Breast epithelium (tissue), 4 donors: ENCODE measurements around the gene CDK5RAP2. TPM values are rescaled to one million over a fixed set of nuclear protein-coding genes. Genes with fewer than 3 reads are reported as not detected.
A peak's percentile ranks its signal among the peaks of the same experiment; 100 is the strongest.

ENCODE experiments used
- DNase-seq, 2 donors: peaks; one replicate each; pipeline ENCODE4 v3.0.0-alpha.2; 2019; ENCODE audit warnings: low spot score in 2 of 2
- H3K27ac ChIP-seq, 2 donors: fragments of 200-600 bp; sonication (generic) in 1 of 2; one replicate each; pipeline ENCODE4 v1.5.1; 2016 to 2019; ENCODE audit warnings: mild to moderate bottlenecking in 1 of 2
- H3K27me3 ChIP-seq, 2 donors: fragments of 200-600 bp; sonication (generic) in 1 of 2; one replicate each; pipeline versions ENCODE4 v1.5.1 to v1.6.0; 2017 to 2019; ENCODE audit warnings: control low read depth in 1 of 2, mild to moderate bottlenecking in 1 of 2
- H3K36me3 ChIP-seq: fragments of 200-600 bp; one replicate; pipeline ENCODE4 v1.5.1; 2019
- H3K4me1 ChIP-seq, 2 donors: fragments of 200-600 bp; sonication (generic); one replicate each; pipeline ENCODE4 v1.5.1; 2016 to 2019; ENCODE audit warnings: control low read depth in 1 of 2
- H3K4me3 ChIP-seq, 3 donors: fragments of 200-600 bp; sonication (generic); 1 replicate in 2 of 3; 2 replicates in 1 of 3; pipeline ENCODE4 v1.5.1; 2016 to 2019; ENCODE audit warnings: mild to moderate bottlenecking in 3 of 3, moderate library complexity in 2 of 3
- H3K9me3 ChIP-seq, 2 donors: fragments of 200-600 bp; sonication (generic) in 1 of 2; one replicate each; pipeline ENCODE4 v1.5.1; 2016 to 2019; ENCODE audit warnings: control low read depth in 1 of 2
- POLR2A ChIP-seq: fragments of 450-650 bp; IDR thresholded peaks from one replicate; pipeline ENCODE4 v1.6.1; 2016; ENCODE audit warnings: antibody characterized with exemption, mild to moderate bottlenecking, moderate library complexity
- POLR2AphosphoS5 ChIP-seq, 3 donors: sonication (generic); formaldehyde crosslinking; IDR thresholded peaks; one replicate each; pipeline ENCODE4 v1.6.1; 2017; ENCODE audit warnings: antibody characterized with exemption in 3 of 3
- intact Hi-C: fragments of 100-400 bp; cut with DNase I; formaldehyde crosslinking; loops from one replicate; pipeline ENCODE4 v1.15.1; 2023; ENCODE audit warnings: low total_unique reads
- total RNA-seq, 3 donors: library from RNA; depleted of rRNA; stranded (reverse); fragments of >200 nt; gene quantifications; one replicate each; pipeline ENCODE4 v1.1.0, GENCODE V29; 2016
- TF ChIP-seq, protein P1 (sequence below), 3 donors: fragments of 450-650 bp; IDR thresholded peaks; one replicate each; pipeline ENCODE4 v1.5.1; 2016 to 2017; ENCODE audit warnings: antibody characterized with exemption in 3 of 3, mild to moderate bottlenecking in 3 of 3, moderate library complexity in 3 of 3

Gene CDK5RAP2
- total RNA-seq, 3 donors from 2014 or later, result 44.5 to 77.4 (median 60.6) TPM

- DNase-seq, result no peak
- Histone ChIP-seq H3K36me3 (no peaks in the 10 kb centered on the region), H3K9me3 (no peaks in the 10 kb centered on the region), H3K4me3 (no peak overlapping the region), H3K4me1 (no peaks in the 10 kb centered on the region), H3K27ac (no peak overlapping the region), H3K27me3 (no peaks in the 10 kb centered on the region)
- no peak for TF ChIP-seq POLR2AphosphoS5 (IDR thresholded peaks at IDR 0.05)
- TF ChIP-seq, protein P1, sequence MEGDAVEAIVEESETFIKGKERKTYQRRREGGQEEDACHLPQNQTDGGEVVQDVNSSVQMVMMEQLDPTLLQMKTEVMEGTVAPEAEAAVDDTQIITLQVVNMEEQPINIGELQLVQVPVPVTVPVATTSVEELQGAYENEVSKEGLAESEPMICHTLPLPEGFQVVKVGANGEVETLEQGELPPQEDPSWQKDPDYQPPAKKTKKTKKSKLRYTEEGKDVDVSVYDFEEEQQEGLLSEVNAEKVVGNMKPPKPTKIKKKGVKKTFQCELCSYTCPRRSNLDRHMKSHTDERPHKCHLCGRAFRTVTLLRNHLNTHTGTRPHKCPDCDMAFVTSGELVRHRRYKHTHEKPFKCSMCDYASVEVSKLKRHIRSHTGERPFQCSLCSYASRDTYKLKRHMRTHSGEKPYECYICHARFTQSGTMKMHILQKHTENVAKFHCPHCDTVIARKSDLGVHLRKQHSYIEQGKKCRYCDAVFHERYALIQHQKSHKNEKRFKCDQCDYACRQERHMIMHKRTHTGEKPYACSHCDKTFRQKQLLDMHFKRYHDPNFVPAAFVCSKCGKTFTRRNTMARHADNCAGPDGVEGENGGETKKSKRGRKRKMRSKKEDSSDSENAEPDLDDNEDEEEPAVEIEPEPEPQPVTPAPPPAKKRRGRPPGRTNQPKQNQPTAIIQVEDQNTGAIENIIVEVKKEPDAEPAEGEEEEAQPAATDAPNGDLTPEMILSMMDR (IDR thresholded peaks at IDR 0.05), result no peak
- TF ChIP-seq POLR2A, result no peak
- intact Hi-C loops, result no loop called here
Observed at GRCh38 chr9:120485788-120486187, 94.2 kb downstream of the CDK5RAP2 start.

GRCh38 chr9:120484162-120484561 lies 95.8 kb downstream of the CDK5RAP2 start:
- no peak overlapping the region for H3K27ac ChIP-seq
- H3K4me3 ChIP-seq, result no peak overlapping the region
- intact Hi-C loops, result no loop called here
- H3K36me3 ChIP-seq, result no peaks in the 10 kb centered on the region
- H3K27me3 ChIP-seq, result no peaks in the 10 kb centered on the region
- no peak for DNase-seq
- H3K9me3 ChIP-seq, result no peaks in the 10 kb centered on the region
- TF ChIP-seq POLR2AphosphoS5 (IDR thresholded peaks at IDR 0.05) (no peak), POLR2A (no peak)
- TF ChIP-seq, protein P1 (IDR thresholded peaks at IDR 0.05), result no peak
- peaks cover 0 to 3% of the 10 kb centered on the region in 2 donors for H3K4me1 ChIP-seq

GRCh38 chr9:120482424-120483186 lies 97.4 kb downstream of the CDK5RAP2 start:
- no peaks in the 10 kb centered on the region for H3K9me3 ChIP-seq
- no peak for DNase-seq
- H3K27ac ChIP-seq, result no peak overlapping the region
- no peaks in the 10 kb centered on the region for H3K27me3 ChIP-seq
- no peak for TF ChIP-seq POLR2AphosphoS5 (IDR thresholded peaks at IDR 0.05)
- TF ChIP-seq POLR2A, result no peak
- TF ChIP-seq, protein P1 (IDR thresholded peaks at IDR 0.05), result no peak
- H3K4me1 ChIP-seq, result peaks cover 0 to 8% of the 10 kb centered on the region in 2 donors
- H3K36me3 ChIP-seq, result no peaks in the 10 kb centered on the region
- H3K4me3 ChIP-seq, result no peak overlapping the region
- intact Hi-C loops, result no loop called here

- no peak for TF ChIP-seq POLR2AphosphoS5 (IDR thresholded peaks at IDR 0.05)
- TF ChIP-seq, protein P1 (IDR thresholded peaks at IDR 0.05), result no peak
- TF ChIP-seq POLR2A, result no peak
- DNase-seq, result no peak
- Histone ChIP-seq H3K9me3 (no peaks in the 10 kb centered on the region), H3K36me3 (no peaks in the 10 kb centered on the region), H3K4me1 (peaks cover 0 to 14% of the 10 kb centered on the region in 2 donors), H3K4me3 (no peak overlapping the region), H3K27me3 (no peaks in the 10 kb centered on the region), H3K27ac (no peak overlapping the region)
- intact Hi-C loops, result no loop called here
Observed at GRCh38 chr9:120481846-120482245, 98.1 kb downstream of the CDK5RAP2 start.

DNA sequence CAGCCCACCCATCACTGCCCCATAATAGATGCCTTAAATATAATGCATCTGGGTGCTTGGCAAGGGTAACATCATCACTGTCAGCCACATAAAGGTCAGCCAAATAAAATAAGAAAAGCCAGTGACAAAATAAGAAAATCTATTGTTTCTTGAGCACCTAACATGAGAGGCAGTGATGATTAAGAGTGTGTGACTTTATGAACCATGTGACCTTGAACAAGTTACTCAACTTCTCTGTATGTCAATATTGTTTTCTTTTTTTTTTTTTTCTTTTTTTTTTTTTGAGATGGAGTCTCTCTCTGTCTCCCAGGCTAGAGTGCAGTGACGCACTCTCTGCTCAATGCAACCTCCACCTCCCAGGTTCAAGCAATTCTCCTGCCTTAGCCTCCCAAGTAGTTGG lies 98.7 kb downstream of the CDK5RAP2 start:
- Histone ChIP-seq H3K4me3 (no peak overlapping the region), H3K4me1 (peaks cover 0 to 14% of the 10 kb centered on the region in 2 donors), H3K27me3 (no peaks in the 10 kb centered on the region), H3K9me3 (no peaks in the 10 kb centered on the region), H3K27ac (peak overlapping the region in 1 of 2 donors; percentile 34), H3K36me3 (no peaks in the 10 kb centered on the region)
- intact Hi-C loops, result no loop called here
- TF ChIP-seq, protein P1 (IDR thresholded peaks at IDR 0.05), result no peak
- no peak for TF ChIP-seq POLR2AphosphoS5 (IDR thresholded peaks at IDR 0.05)
- TF ChIP-seq POLR2A, result no peak
- DNase-seq, result no peak
